Hepatocyte (in vitro differentiated cells): Measurements from ENCODE around the gene TSGA10IP. TPM values are rescaled to one million over a fixed set of nuclear protein-coding genes. Genes with fewer than 3 reads are reported as not detected.
A peak's percentile ranks its signal among the peaks of the same experiment; 100 is the strongest.

Experiments used
- DNase-seq: peaks from one replicate; pipeline ENCODE4 v3.0.0-alpha.2; 2016; ENCODE audit warnings: low spot score
- H2AFZ ChIP-seq: fragments of 200-600 bp; sonication (generic); 2 replicates; pipeline ENCODE4 v1.6.0; 2016; ENCODE audit warnings: antibody characterized with exemption, mild to moderate bottlenecking
- H3K27ac ChIP-seq: fragments of 200-600 bp; sonication (generic); 2 replicates; pipeline ENCODE4 v1.5.1; 2016; ENCODE audit warnings: mild to moderate bottlenecking
- H3K27me3 ChIP-seq: fragments of 200-600 bp; sonication (generic); 2 replicates; pipeline ENCODE4 v1.6.1; 2016
- H3K36me3 ChIP-seq: fragments of 200-600 bp; sonication (generic); replicated peaks from 2 replicates; pipeline ENCODE4 v1.5.1; 2016; ENCODE audit warnings: low read depth; ENCODE audit not compliant: insufficient read depth
- H3K4me1 ChIP-seq: fragments of 200-600 bp; sonication (generic); 2 replicates; pipeline ENCODE4 v1.5.1; 2016; ENCODE audit warnings: mild to moderate bottlenecking, moderate library complexity; ENCODE audit not compliant: insufficient read depth
- H3K4me2 ChIP-seq: fragments of 200-600 bp; sonication (generic); 2 replicates; pipeline ENCODE4 v1.6.0; 2016
- H3K4me3 ChIP-seq: fragments of 200-600 bp; sonication (generic); 2 replicates; pipeline ENCODE4 v1.5.1; 2016; ENCODE audit warnings: mild to moderate bottlenecking
- H3K79me2 ChIP-seq: fragments of 200-600 bp; sonication (generic); 2 replicates; pipeline ENCODE4 v1.6.0; 2017; ENCODE audit warnings: mild to moderate bottlenecking
- H3K9me2 ChIP-seq: fragments of 200-600 bp; sonication (generic); replicated peaks from 2 replicates; pipeline ENCODE4 v1.6.0; 2017; ENCODE audit warnings: mild to moderate bottlenecking; ENCODE audit not compliant: insufficient read depth
- H3K9me3 ChIP-seq: fragments of 200-600 bp; sonication (generic); 2 replicates; pipeline ENCODE4 v1.5.1; 2016; ENCODE audit warnings: low read depth, mild to moderate bottlenecking
- H4K20me1 ChIP-seq: fragments of 200-600 bp; sonication (generic); 2 replicates; pipeline ENCODE4 v1.6.0; 2016; ENCODE audit warnings: mild to moderate bottlenecking; ENCODE audit not compliant: insufficient read depth, poor library complexity, severe bottlenecking
- EZH2 ChIP-seq: fragments of 200-600 bp; sonication (generic); IDR thresholded peaks from 2 replicates; pipeline ENCODE4 v1.6.1; 2016; ENCODE audit warnings: antibody characterized with exemption, mild to moderate bottlenecking, borderline replicate concordance
- EZH2phosphoT487 ChIP-seq: fragments of 200-600 bp; sonication (generic); IDR thresholded peaks from one replicate; pipeline ENCODE4 v1.6.1; 2018; ENCODE audit warnings: antibody characterized with exemption, mild to moderate bottlenecking, low read depth, moderate library complexity; ENCODE audit not compliant: unreplicated experiment, severe bottlenecking
- WGBS: methylation state at CpG from one replicate; pipeline ENCODE4 v1.1.6; 2016; ENCODE audit warnings: low lambda C conversion rate; ENCODE audit errors: missing lambda C conversion rate; 5-methylcytosine and 5-hydroxymethylcytosine counted together
- polyA plus RNA-seq: library from polyadenylated mRNA; unstranded; fragments of >200 nt; fragmentation: Nextera tagmentation; extraction: Ambion mirVana; gene quantifications from 2 replicates; pipeline ENCODE4 v1.2.1, GENCODE V29; 2016
- total RNA-seq: library from RNA; depleted of rRNA; stranded (reverse); fragments of >200 nt; gene quantifications from 2 replicates; pipeline ENCODE4 v1.2.3, GENCODE V29; 2014
- TF ChIP-seq, protein P1 (sequence below): fragments of 200-600 bp; sonication (generic); IDR thresholded peaks from 2 replicates; pipeline ENCODE4 v1.5.1; 2016; ENCODE audit warnings: antibody characterized with exemption, mild to moderate bottlenecking; ENCODE audit not compliant: poor library complexity

Gene TSGA10IP
- total and polyA plus RNA-seq, 2 experiments from 2014 or later: not detected

DNA sequence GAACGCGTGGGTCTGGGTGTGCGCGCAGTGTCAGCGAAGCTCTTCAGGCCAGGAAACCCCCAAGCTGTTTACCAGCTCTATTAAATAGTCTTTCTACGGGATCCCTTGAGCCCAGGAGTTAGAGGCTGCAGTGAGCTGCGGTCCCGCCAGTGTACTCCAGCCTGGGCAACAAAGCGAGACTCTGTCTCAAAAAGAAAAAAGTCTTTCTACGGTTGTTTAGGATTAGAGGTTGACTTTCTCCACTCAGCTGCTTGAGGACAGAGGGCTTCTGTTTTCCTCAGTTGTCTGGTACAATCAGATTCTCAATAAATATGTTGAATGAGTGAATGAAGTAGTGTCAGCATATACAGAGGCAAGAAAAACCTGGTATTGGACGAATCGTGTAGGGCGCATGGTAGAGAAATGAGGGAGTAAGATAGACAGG, 16.9 kb downstream of the TSGA10IP start:
- no peaks in the 10 kb centered on the region for H3K9me3 ChIP-seq
- no peaks in the 10 kb centered on the region for H3K9me2 ChIP-seq
- H3K4me3 ChIP-seq: peak overlapping the region; percentile 44
- H2AFZ ChIP-seq: peak overlapping the region; percentile 72
- no peak overlapping the region for H3K27ac ChIP-seq
- H3K27me3 ChIP-seq: no peaks in the 10 kb centered on the region
- WGBS: 14% methylated on average over 13 of the region's 13 CpGs
- H4K20me1 ChIP-seq: peaks cover 3% of the 10 kb centered on the region
- H3K4me2 ChIP-seq: peak overlapping the region; percentile 89
- TF ChIP-seq EZH2phosphoT487: no peak
- TF ChIP-seq, protein P1, sequence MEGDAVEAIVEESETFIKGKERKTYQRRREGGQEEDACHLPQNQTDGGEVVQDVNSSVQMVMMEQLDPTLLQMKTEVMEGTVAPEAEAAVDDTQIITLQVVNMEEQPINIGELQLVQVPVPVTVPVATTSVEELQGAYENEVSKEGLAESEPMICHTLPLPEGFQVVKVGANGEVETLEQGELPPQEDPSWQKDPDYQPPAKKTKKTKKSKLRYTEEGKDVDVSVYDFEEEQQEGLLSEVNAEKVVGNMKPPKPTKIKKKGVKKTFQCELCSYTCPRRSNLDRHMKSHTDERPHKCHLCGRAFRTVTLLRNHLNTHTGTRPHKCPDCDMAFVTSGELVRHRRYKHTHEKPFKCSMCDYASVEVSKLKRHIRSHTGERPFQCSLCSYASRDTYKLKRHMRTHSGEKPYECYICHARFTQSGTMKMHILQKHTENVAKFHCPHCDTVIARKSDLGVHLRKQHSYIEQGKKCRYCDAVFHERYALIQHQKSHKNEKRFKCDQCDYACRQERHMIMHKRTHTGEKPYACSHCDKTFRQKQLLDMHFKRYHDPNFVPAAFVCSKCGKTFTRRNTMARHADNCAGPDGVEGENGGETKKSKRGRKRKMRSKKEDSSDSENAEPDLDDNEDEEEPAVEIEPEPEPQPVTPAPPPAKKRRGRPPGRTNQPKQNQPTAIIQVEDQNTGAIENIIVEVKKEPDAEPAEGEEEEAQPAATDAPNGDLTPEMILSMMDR: no peak
- no peak for TF ChIP-seq EZH2
- no peak for DNase-seq
- peaks cover 28% of the 10 kb centered on the region for H3K79me2 ChIP-seq
- H3K4me1 ChIP-seq: peaks cover 11% of the 10 kb centered on the region
- H3K36me3 ChIP-seq: no peaks in the 10 kb centered on the region

DNA sequence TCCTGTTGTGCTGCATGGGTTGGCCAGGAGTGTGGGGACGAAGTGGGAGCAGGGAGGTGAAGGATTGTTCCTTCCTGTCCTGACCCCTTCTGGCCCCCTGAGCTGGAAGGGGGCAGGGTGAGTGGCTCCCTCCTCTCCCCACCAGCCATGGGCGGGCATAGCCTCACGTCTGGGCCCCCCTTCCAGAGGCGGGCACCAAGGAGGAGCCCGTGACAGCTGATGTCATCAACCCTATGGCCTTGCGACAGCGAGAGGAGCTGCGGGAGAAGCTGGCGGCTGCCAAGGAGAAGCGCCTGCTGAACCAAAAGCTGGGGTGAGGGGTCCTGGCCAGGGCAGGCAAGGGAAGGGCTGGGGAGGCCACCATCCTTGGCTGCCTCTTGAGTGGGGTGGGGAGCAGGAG, 19.6 kb downstream of the TSGA10IP start:
- Histone ChIP-seq H3K4me2 (no peak overlapping the region), H3K79me2 (peaks cover 28% of the 10 kb centered on the region), H3K36me3 (no peaks in the 10 kb centered on the region), H3K27ac (no peak overlapping the region), H4K20me1 (peaks cover 3% of the 10 kb centered on the region), H3K27me3 (no peaks in the 10 kb centered on the region), H3K4me1 (peaks cover 11% of the 10 kb centered on the region), H2AFZ (no peak overlapping the region), H3K4me3 (no peak overlapping the region), H3K9me2 (no peaks in the 10 kb centered on the region), H3K9me3 (no peaks in the 10 kb centered on the region)
- TF ChIP-seq EZH2phosphoT487: no peak
- no peak for TF ChIP-seq EZH2
- TF ChIP-seq, protein P1: no peak
- 91% methylated on average over 10 of the region's 10 CpGs for WGBS
- no peak for DNase-seq

DNA sequence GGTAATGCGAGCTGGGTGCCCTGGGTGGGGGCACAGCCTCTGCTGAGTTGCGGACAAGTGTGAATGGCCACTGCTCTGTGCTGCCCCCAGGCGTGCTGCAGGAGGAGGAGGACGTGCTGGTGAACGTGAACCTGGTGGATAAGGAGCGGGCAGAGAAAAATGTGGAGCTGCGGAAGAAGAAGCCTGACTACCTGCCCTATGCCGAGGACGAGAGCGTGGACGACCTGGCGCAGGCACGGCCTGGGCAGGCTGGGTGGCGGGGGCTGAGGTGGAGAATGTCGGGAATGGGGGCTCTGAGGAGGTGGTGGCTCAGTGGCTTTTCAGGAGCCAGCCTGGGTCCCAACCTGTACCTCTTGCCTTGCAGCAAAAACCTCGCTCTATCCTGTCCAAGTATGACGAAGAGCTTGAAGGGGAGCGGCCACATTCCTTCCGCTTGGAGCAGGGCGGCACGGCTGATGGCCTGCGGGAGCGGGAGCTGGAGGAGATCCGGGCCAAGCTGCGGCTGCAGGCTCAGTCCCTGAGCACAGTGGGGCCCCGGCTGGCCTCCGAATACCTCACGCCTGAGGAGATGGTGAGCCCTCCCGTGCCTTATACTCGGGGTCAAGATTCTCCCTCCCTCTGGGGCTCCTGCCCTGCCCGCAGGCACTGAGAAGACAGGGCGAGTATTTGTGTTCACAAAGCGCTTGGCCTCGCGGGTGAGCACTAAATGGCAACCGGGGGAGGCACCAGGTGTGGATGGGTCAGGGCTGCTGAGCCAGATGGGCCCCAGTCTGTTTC, 20.9 kb downstream of the TSGA10IP start:
- H3K4me2 ChIP-seq: no peak overlapping the region
- TF ChIP-seq EZH2phosphoT487: no peak
- TF ChIP-seq, protein P1: no peak
- no peak for TF ChIP-seq EZH2
- peaks cover 11% of the 10 kb centered on the region for H3K4me1 ChIP-seq
- H2AFZ ChIP-seq: no peak overlapping the region
- whole genome bisulfite sequencing: 94% methylated on average over 35 of the region's 36 CpGs
- no peaks in the 10 kb centered on the region for H3K9me3 ChIP-seq
- no peak overlapping the region for H3K27ac ChIP-seq
- H3K36me3 ChIP-seq: no peaks in the 10 kb centered on the region
- H3K4me3 ChIP-seq: no peak overlapping the region
- H4K20me1 ChIP-seq: peaks cover 3% of the 10 kb centered on the region
- H3K9me2 ChIP-seq: no peaks in the 10 kb centered on the region
- no peaks in the 10 kb centered on the region for H3K27me3 ChIP-seq
- DNase-seq: no peak
- peaks cover 28% of the 10 kb centered on the region for H3K79me2 ChIP-seq
